Amniotic stem cell (primary cell): ENCODE results near the gene SMIM32.

Experiments used
- DNase-seq: peaks from one replicate; lab custom pipeline; 2025; lab: John Stamatoyannopoulos, UW

SMIM32 gene

GRCh38 chr5:136186796-136187195 lies 6.2 kb downstream of the SMIM32 start:
- DNase-seq = no peak

- no peak for DNase-seq
Observed at GRCh38 chr5:136185974-136186665, 6.8 kb downstream of the SMIM32 start.

GRCh38 chr5:136182618-136183017 lies 10.3 kb downstream of the SMIM32 start:
- no peak for DNase-seq

GRCh38 chr5:136174021-136174659 lies 18.8 kb downstream of the SMIM32 start:
- DNase-seq = no peak

GRCh38 chr5:136169218-136169617 lies 23.7 kb downstream of the SMIM32 start:
- DNase-seq = no peak

- no peak for DNase-seq
Observed at GRCh38 chr5:136166909-136167308, 26.1 kb downstream of the SMIM32 start.

GRCh38 chr5:136164226-136164625 lies 28.7 kb downstream of the SMIM32 start:
- no peak for DNase-seq

- DNase-seq = no peak
Observed at GRCh38 chr5:136162008-136162407, 31.0 kb downstream of the SMIM32 start.

GRCh38 chr5:136159457-136159856 lies 33.5 kb downstream of the SMIM32 start:
- DNase-seq = no peak

GRCh38 chr5:136157514-136157913 lies 35.4 kb downstream of the SMIM32 start:
- no peak for DNase-seq

GRCh38 chr5:136155761-136156160 lies 37.2 kb downstream of the SMIM32 start:
- DNase-seq = no peak

- DNase-seq = no peak
Observed at GRCh38 chr5:136155078-136155477, 37.9 kb downstream of the SMIM32 start.

- DNase-seq = no peak
Observed at GRCh38 chr5:136153581-136154236, 39.3 kb downstream of the SMIM32 start.

GRCh38 chr5:136149891-136150290 lies 43.1 kb downstream of the SMIM32 start:
- no peak for DNase-seq

GRCh38 chr5:136147632-136148031 lies 45.3 kb downstream of the SMIM32 start:
- DNase-seq = no peak

- DNase-seq = no peak
Observed at GRCh38 chr5:136146201-136146600, 46.8 kb downstream of the SMIM32 start.

GRCh38 chr5:136145030-136145429 lies 47.9 kb downstream of the SMIM32 start:
- DNase-seq = no peak

- no peak for DNase-seq
Observed at GRCh38 chr5:136143763-136144162, 49.2 kb downstream of the SMIM32 start.

- DNase-seq = no peak
Observed at GRCh38 chr5:136143312-136143711, 49.6 kb downstream of the SMIM32 start.

- no peak for DNase-seq
Observed at GRCh38 chr5:136141561-136141960, 51.4 kb downstream of the SMIM32 start.
